A549 (cell line): Measurements from ENCODE around the gene UNC5CL. TPM values are rescaled to one million over a fixed set of nuclear protein-coding genes. Genes with fewer than 3 reads are reported as not detected.

Source experiments
- ATAC-seq, 2 experiments: fragments of 200-7000 bp in 1 of 2; fragments of >200 bp in 1 of 2; cut with Nextera tagmentation in 1 of 2; cut with Tn5 transposase in 1 of 2; 3 replicates each; pipeline versions ENCODE4 v1.8.0 to v1.9.1; 2018 to 2020; ENCODE audit warnings: mild to moderate bottlenecking in 1 of 2, moderate library complexity in 1 of 2
- CTCF ChIA-PET: fragments of 300-600 bp; sonication (Branson Sonifier 250); formaldehyde crosslinking; extraction: SDS; loops from one replicate; lab custom pipeline; 2021; ENCODE audit warnings: antibody characterized with exemption, inconsistent platforms; lab: Yijun Ruan, JAX
- POLR2A ChIA-PET: fragments of 350-600 bp; formaldehyde crosslinking; extraction: SDS; loops from one replicate; lab custom pipeline; 2021; ENCODE audit warnings: antibody characterized with exemption, inconsistent platforms; lab: Yijun Ruan, JAX
- DNase-seq, 2 experiments: peaks; one replicate each; pipeline versions ENCODE4 v3.0.0 to v3.0.0-alpha.2; 2011 to 2016; ENCODE audit warnings: low read depth in 1 of 2, low spot score in 1 of 2
- FAIRE-seq: peaks from 2 replicates; lab custom pipeline; 2011; peaks lifted over from hg19 to GRCh38; lab: Jason Lieb, UNC
- H3K27ac ChIP-seq, 2 experiments: fragments of >200 bp; sonication (Bioruptor Twin); formaldehyde crosslinking; 3 replicates each; pipeline ENCODE4 v1.5.1; 2016 to 2017
- H3K4me1 ChIP-seq: fragments of >200 bp; sonication (Bioruptor Twin); formaldehyde crosslinking; 3 replicates; pipeline ENCODE4 v1.6.1; 2016
- H3K4me2 ChIP-seq: fragments of >200 bp; sonication (Bioruptor Twin); formaldehyde crosslinking; 3 replicates; pipeline ENCODE4 v1.6.1; 2016
- H3K4me3 ChIP-seq: fragments of >200 bp; sonication (Bioruptor Twin); formaldehyde crosslinking; 3 replicates; pipeline ENCODE4 v1.5.1; 2016
- H3K9me3 ChIP-seq: fragments of >200 bp; sonication (Bioruptor Twin); formaldehyde crosslinking; 3 replicates; pipeline ENCODE4 v1.6.1; 2016
- BHLHE40 ChIP-seq: IDR thresholded peaks from 2 replicates; pipeline ENCODE4 v1.6.1; 2012; ENCODE audit warnings: low read depth, low read length, inconsistent platforms
- CBX2 ChIP-seq: fragments of 200-600 bp; sonication (generic); IDR thresholded peaks from 2 replicates; pipeline ENCODE4 v1.6.1; 2016; ENCODE audit warnings: low read depth, mild to moderate bottlenecking, borderline replicate concordance
- CBX8 ChIP-seq: fragments of 200-600 bp; sonication (generic); IDR thresholded peaks from 2 replicates; pipeline ENCODE4 v1.6.1; 2016
- CEBPB ChIP-seq, 2 experiments: fragments of >200 bp in 1 of 2; sonication (Bioruptor Twin) in 1 of 2; formaldehyde crosslinking in 1 of 2; IDR thresholded peaks; 2 replicates each; pipeline ENCODE4 v1.6.1; 2012 to 2016
- CHD4 ChIP-seq: fragments of 200-600 bp; sonication (generic); IDR thresholded peaks from 2 replicates; pipeline ENCODE4 v1.6.1; 2016; ENCODE audit warnings: antibody characterized with exemption, mild to moderate bottlenecking, borderline replicate concordance
- EHMT2 ChIP-seq: fragments of 200-600 bp; sonication (generic); IDR thresholded peaks from 2 replicates; pipeline ENCODE4 v1.6.1; 2016; ENCODE audit warnings: antibody characterized with exemption, low read depth, mild to moderate bottlenecking, moderate library complexity
- ELK1 ChIP-seq: fragments of 150-350 bp; IDR thresholded peaks from 2 replicates; pipeline ENCODE4 v1.6.1; 2014; ENCODE audit warnings: low read depth, mild to moderate bottlenecking, low read length
- ESRRA ChIP-seq: fragments of 150-350 bp; IDR thresholded peaks from 2 replicates; pipeline ENCODE4 v1.6.1; 2014; ENCODE audit warnings: mild to moderate bottlenecking, low read length, borderline replicate concordance
- FOSB ChIP-seq: fragments of 250-450 bp; sonication (Bioruptor Pico); IDR thresholded peaks from 2 replicates; pipeline ENCODE4 v1.5.0; 2020; ENCODE audit warnings: mild to moderate bottlenecking, moderate library complexity
- FOSL2 ChIP-seq, 2 experiments: fragments of 450-650 bp in 1 of 2; fragments of >200 bp in 1 of 2; sonication (Bioruptor Twin) in 1 of 2; formaldehyde crosslinking; IDR thresholded peaks; 2 replicates each; pipeline versions ENCODE4 v1.5.0 to v1.6.1; 2016 to 2020; ENCODE audit warnings: mild to moderate bottlenecking in 1 of 2, moderate library complexity in 1 of 2
- GATA3 ChIP-seq: IDR thresholded peaks from 2 replicates; pipeline ENCODE4 v1.6.1; 2012; ENCODE audit warnings: borderline replicate concordance
- HOXB13 ChIP-seq: fragments of 250-450 bp; sonication (Bioruptor Pico); IDR thresholded peaks from 2 replicates; pipeline ENCODE4 v1.5.0; 2020; ENCODE audit warnings: low read depth, mild to moderate bottlenecking, moderate library complexity
- JUN ChIP-seq, 2 experiments: fragments of >200 bp; sonication (Bioruptor Twin); formaldehyde crosslinking; IDR thresholded peaks; 2 replicates in 1 of 2; 3 replicates in 1 of 2; pipeline ENCODE4 v1.6.1; 2016 to 2017
- JUNB ChIP-seq: fragments of >200 bp; sonication (Bioruptor Twin); formaldehyde crosslinking; IDR thresholded peaks from 2 replicates; pipeline ENCODE4 v1.6.1; 2016
- KDM5A ChIP-seq: fragments of 200-600 bp; sonication (generic); IDR thresholded peaks from 2 replicates; pipeline ENCODE4 v1.6.1; 2016; ENCODE audit warnings: antibody characterized with exemption, mild to moderate bottlenecking
- MAFK ChIP-seq: fragments of 450-650 bp; IDR thresholded peaks from 2 replicates; pipeline ENCODE4 v1.6.1; 2014; ENCODE audit not compliant: partially characterized antibody
- MAZ ChIP-seq: fragments of 150-350 bp; IDR thresholded peaks from 2 replicates; pipeline ENCODE4 v1.6.1; 2014; ENCODE audit warnings: antibody characterized with exemption, low read depth, low read length, borderline replicate concordance
- NFE2L2 ChIP-seq: fragments of 150-350 bp; conservative IDR thresholded peaks from 2 replicates; pipeline ENCODE4 v1.6.1; 2014; ENCODE audit warnings: low read length
- NR3C1 ChIP-seq: fragments of >200 bp; sonication (Bioruptor Twin); formaldehyde crosslinking; IDR thresholded peaks from 3 replicates; pipeline ENCODE4 v1.6.1; 2017
- PHF8 ChIP-seq: fragments of 200-600 bp; sonication (generic); IDR thresholded peaks from 2 replicates; pipeline ENCODE4 v1.6.1; 2016; ENCODE audit warnings: low read depth, mild to moderate bottlenecking, antibody characterized with exemption, moderate library complexity, borderline replicate concordance
- POLR2A ChIP-seq: IDR thresholded peaks from 2 replicates; pipeline ENCODE4 v1.6.1; 2012; ENCODE audit warnings: mild to moderate bottlenecking, low read length
- RAD21 ChIP-seq, 2 experiments: fragments of >200 bp in 1 of 2; sonication (Bioruptor Twin) in 1 of 2; formaldehyde crosslinking in 1 of 2; IDR thresholded peaks in 1 of 2; conservative IDR thresholded peaks in 1 of 2; 2 replicates in 1 of 2; 3 replicates in 1 of 2; pipeline ENCODE4 v1.6.1; 2012 to 2018; ENCODE audit warnings: inconsistent platforms in 1 of 2
- REST ChIP-seq: fragments of 200-600 bp; sonication (generic); IDR thresholded peaks from 2 replicates; pipeline ENCODE4 v1.6.1; 2016; ENCODE audit warnings: antibody characterized with exemption, mild to moderate bottlenecking, moderate library complexity
- SREBF2 ChIP-seq: fragments of 450-650 bp; IDR thresholded peaks from 2 replicates; pipeline ENCODE4 v1.6.1; 2014; ENCODE audit warnings: mild to moderate bottlenecking, moderate library complexity
- USF2 ChIP-seq: fragments of 450-650 bp; IDR thresholded peaks from 2 replicates; pipeline ENCODE4 v1.6.1; 2014; ENCODE audit warnings: antibody characterized with exemption
- ZC3H11A ChIP-seq: fragments of 450-650 bp; IDR thresholded peaks from 2 replicates; pipeline ENCODE4 v1.6.1; 2014; ENCODE audit warnings: antibody characterized with exemption, mild to moderate bottlenecking
- ZNF302 ChIP-seq: fragments of 250-450 bp; sonication (Bioruptor Pico); IDR thresholded peaks from 2 replicates; pipeline ENCODE4 v1.9.0; 2021; ENCODE audit warnings: inconsistent platforms, mild to moderate bottlenecking, moderate library complexity
- ZSCAN20 ChIP-seq: fragments of 250-450 bp; sonication (Bioruptor Pico); IDR thresholded peaks from 2 replicates; pipeline ENCODE4 v1.8.0; 2022; ENCODE audit warnings: mild to moderate bottlenecking, moderate library complexity
- WGBS: methylation state at CpG from one replicate; pipeline ENCODE4 v1.1.6; 2017; ENCODE audit errors: missing lambda C conversion rate; 5-methylcytosine and 5-hydroxymethylcytosine counted together
- polyA plus RNA-seq, 4 experiments: library from polyadenylated mRNA; depleted of rRNA in 3 of 4; stranded (reverse); fragments of >200 nt; fragmentation: RNase III in 1 of 4; extraction: RNeasy Plus Mini Kit Qiagen cat#74134 plus additional on column Dnase treatment in 1 of 4; gene quantifications; 2 replicates in 3 of 4; 3 replicates in 1 of 4; pipeline ENCODE4 v1.2.3, GENCODE V29; 2011 to 2017

UNC5CL gene
- polyA plus RNA-seq, 2 of the 4 experiments (the other 2 are of a cell fraction), result 1.1 to 2.8 TPM

GRCh38 chr6:41049521-41049920 lies 10.5 kb upstream of the UNC5CL start:
- no peak for DNase-seq
- H3K9me3 ChIP-seq, result no peaks in the 10 kb centered on the region
- TF ChIP-seq FOSL2 (IDR thresholded peaks at IDR 0.05) (no peak), FOSL2 (CRISPR knock-in tag; IDR thresholded peaks at IDR 0.05) (no peak), SREBF2 (no peak), ELK1 (no peak), CBX2 (no peak), ZNF302 (no peak), BHLHE40 (no peak), KDM5A (no peak), JUNB (no peak), MAZ (no peak), FOSB (CRISPR knock-in tag) (no peak), CEBPB (IDR thresholded peaks at IDR 0.05) (no peak), CBX8 (no peak), REST (no peak), PHF8 (no peak), NR3C1 (no peak), CHD4 (no peak), RAD21 (conservative IDR thresholded peaks at IDR 0.05 in 1 of 2, IDR thresholded peaks at IDR 0.05 in 1 of 2) (no peak), ZC3H11A (no peak), EHMT2 (no peak), HOXB13 (CRISPR knock-in tag) (no peak)
- H3K27ac ChIP-seq, result no peak overlapping the region
- WGBS, result 100% methylated on average over 1 of the region's 1 CpG
- POLR2A ChIA-PET, result no interaction called here
- H3K4me1 ChIP-seq, result no peaks in the 10 kb centered on the region
- ATAC-seq, result no peak
- no peak overlapping the region for H3K4me3 ChIP-seq
- no peak overlapping the region for H3K4me2 ChIP-seq
- FAIRE-seq, result no peak
- CTCF ChIA-PET, result interaction anchor here (0.8 to 2.5 kb wide), 5 partner anchors 9 to 155 kb away, joined by 3 to 7 read pairs (median 3); no protein-coding TSS in a partner anchor

GRCh38 chr6:41047745-41048732 lies 9.0 kb upstream of the UNC5CL start:
- H3K27ac ChIP-seq, result no peak overlapping the region
- WGBS, result 53% methylated on average over 6 of the region's 9 CpGs
- H3K9me3 ChIP-seq, result no peaks in the 10 kb centered on the region
- no peaks in the 10 kb centered on the region for H3K4me1 ChIP-seq
- CTCF ChIA-PET, result interaction anchor here (1.1 to 2.5 kb wide), 5 partner anchors 8 to 154 kb away, joined by 3 to 7 read pairs (median 3); partner anchors contain the start of gene UNC5CL
- no peak for ATAC-seq
- no peak overlapping the region for H3K4me2 ChIP-seq
- POLR2A ChIA-PET, result no interaction called here
- no peak for DNase-seq
- no peak overlapping the region for H3K4me3 ChIP-seq
- FAIRE-seq, result no peak
- TF ChIP-seq PHF8 (no peak), ZSCAN20 (CRISPR knock-in tag) (no peak), KDM5A (no peak), FOSB (CRISPR knock-in tag) (no peak), NFE2L2 (no peak), MAFK (no peak), ELK1 (no peak), ESRRA (no peak), JUN (IDR thresholded peaks at IDR 0.05) (no peak), GATA3 (no peak), POLR2A (no peak), USF2 (no peak)
